ENCODE measurements around the gene NSMF.
"Not testable (repeated sequence)": the region's sequence is repeated elsewhere in the genome, so short reads cannot be mapped to it uniquely, and the experiment has no call there.

The NSMF gene

GRCh38 chr9:137410236-137410890 lies 48.8 kb downstream of the NSMF start:
- not testable (repeated sequence) for DNase-seq (ENCODE audit: low read depth)

GRCh38 chr9:137409515-137409914 lies 49.6 kb downstream of the NSMF start:
- no peak for DNase-seq (ENCODE audit: low read depth)

GRCh38 chr9:137408651-137409405 lies 50.3 kb downstream of the NSMF start:
- no peak for DNase-seq (ENCODE audit: low read depth)

- no peak for DNase-seq (ENCODE audit: low read depth)
Observed at GRCh38 chr9:137407590-137408300, 51.4 kb downstream of the NSMF start.

GRCh38 chr9:137406876-137407589 lies 52.1 kb downstream of the NSMF start:
- DNase-seq (ENCODE audit: low read depth), result no peak

GRCh38 chr9:137406085-137406760 lies 52.9 kb downstream of the NSMF start:
- DNase-seq (ENCODE audit: low read depth), result no peak

- no peak for DNase-seq (ENCODE audit: low read depth)
Observed at GRCh38 chr9:137405677-137406081, 53.5 kb downstream of the NSMF start.

GRCh38 chr9:137404961-137405567 lies 54.1 kb downstream of the NSMF start:
- no peak for DNase-seq (ENCODE audit: low read depth)

GRCh38 chr9:137403269-137403668 lies 55.9 kb downstream of the NSMF start:
- no peak for DNase-seq (ENCODE audit: low read depth)

- no peak for DNase-seq (ENCODE audit: low read depth)
Observed at GRCh38 chr9:137402746-137403145, 56.4 kb downstream of the NSMF start.

- no peak for DNase-seq (ENCODE audit: low read depth)
Observed at GRCh38 chr9:137398561-137399468, 60.3 kb downstream of the NSMF start.

- DNase-seq (ENCODE audit: low read depth), result no peak
Observed at GRCh38 chr9:137397675-137398423, 61.3 kb downstream of the NSMF start.
